Dermis blood vessel endothelial cell (primary cell): ENCODE results near the gene NUDT5. TPM values are rescaled to one million over a fixed set of nuclear protein-coding genes. Genes with fewer than 3 reads are reported as not detected.
"Not testable (repeated sequence)": the region's sequence is repeated elsewhere in the genome, so short reads cannot be mapped to it uniquely, and the experiment has no call there.

ENCODE experiments used
- DNase-seq: peaks from one replicate; pipeline ENCODE4 v3.0.0; 2010
- total RNA-seq: library from RNA; depleted of rRNA; stranded (reverse); fragments of >200 nt; gene quantifications from 2 replicates; pipeline ENCODE4 v1.2.3, GENCODE V29; 2014

The NUDT5 gene
- total RNA-seq, result 86.1 and 90.2 TPM in 2 replicates

GRCh38 chr10:12195603-12196506 is at the start of gene NUDT5, which contains the start of gene CDC123:
Gene NUDT5 (minus strand): TSS chr10:12195891. CDS start chr10:12186291, 9,600 bp downstream.
Gene CDC123 (plus strand): TSS chr10:12196188. CDS start chr10:12196246, 58 bp downstream.
- peak; percentile 92 for DNase-seq

- DNase-seq, result no peak
Measured at GRCh38 chr10:12243864-12244620, 48.4 kb upstream of the NUDT5 start.

GRCh38 chr10:12241810-12242529 is 46.3 kb upstream of the NUDT5 start:
- DNase-seq, result peak; percentile 27

GRCh38 chr10:12238821-12239220 is 43.1 kb upstream of the NUDT5 start:
- DNase-seq, result no peak

GRCh38 chr10:12237265-12238220 is 41.9 kb upstream of the NUDT5 start:
- no peak for DNase-seq

GRCh38 chr10:12235796-12236195 is 40.1 kb upstream of the NUDT5 start:
- no peak for DNase-seq

GRCh38 chr10:12235116-12235694 is 39.5 kb upstream of the NUDT5 start:
- DNase-seq, result peak; percentile 56

- DNase-seq, result not testable (repeated sequence)
Measured at GRCh38 chr10:12234687-12235086, 39.0 kb upstream of the NUDT5 start.

GRCh38 chr10:12228851-12229250 is 33.2 kb upstream of the NUDT5 start:
- no peak for DNase-seq

GRCh38 chr10:12226438-12226837 is 30.7 kb upstream of the NUDT5 start:
- not testable (repeated sequence) for DNase-seq

- no peak for DNase-seq
Measured at GRCh38 chr10:12225444-12225843, 29.8 kb upstream of the NUDT5 start.

GRCh38 chr10:12221323-12222298 is 25.9 kb upstream of the NUDT5 start:
- peak; percentile 23 for DNase-seq

- no peak for DNase-seq
Measured at GRCh38 chr10:12218991-12219390, 23.3 kb upstream of the NUDT5 start.

GRCh38 chr10:12214763-12215218 is 19.1 kb upstream of the NUDT5 start:
- peak; percentile 76 for DNase-seq

GRCh38 chr10:12214093-12214492 is 18.4 kb upstream of the NUDT5 start:
- no peak for DNase-seq

GRCh38 chr10:12213621-12214020 is 17.9 kb upstream of the NUDT5 start:
- no peak for DNase-seq

GRCh38 chr10:12212454-12212853 is 16.8 kb upstream of the NUDT5 start:
- DNase-seq, result no peak

GRCh38 chr10:12208460-12208859 is 12.8 kb upstream of the NUDT5 start:
- DNase-seq, result no peak

- no peak for DNase-seq
Measured at GRCh38 chr10:12207114-12207513, 11.4 kb upstream of the NUDT5 start.

- no peak for DNase-seq
Measured at GRCh38 chr10:12205082-12205481, 9.4 kb upstream of the NUDT5 start.
